SJCRH30 (cell line): ENCODE measurements around the gene MYADML2. TPM values are rescaled to one million over a fixed set of nuclear protein-coding genes. Genes with fewer than 3 reads are reported as not detected.

Experiments used
- DNase-seq, 2 experiments: peaks; one replicate each; pipeline ENCODE4 v3.0.0-alpha.2; 2015 to 2020
- H3K27ac ChIP-seq: fragments of 250-450 bp; sonication (Bioruptor Pico); 2 replicates; pipeline ENCODE4 v1.5.1; 2020; ENCODE audit warnings: mild to moderate bottlenecking, moderate library complexity
- H3K27me3 ChIP-seq: fragments of 250-450 bp; sonication (Bioruptor Pico); 2 replicates; pipeline ENCODE4 v1.5.1; 2020; ENCODE audit warnings: mild to moderate bottlenecking, moderate library complexity
- H3K36me3 ChIP-seq: fragments of 250-450 bp; sonication (Bioruptor Pico); 2 replicates; pipeline ENCODE4 v1.5.1; 2020; ENCODE audit warnings: mild to moderate bottlenecking, moderate library complexity
- H3K4me1 ChIP-seq: fragments of 250-450 bp; sonication (Bioruptor Pico); 2 replicates; pipeline ENCODE4 v1.5.1; 2020; ENCODE audit warnings: mild to moderate bottlenecking, moderate library complexity
- H3K4me3 ChIP-seq: fragments of 250-450 bp; sonication (Bioruptor Pico); 2 replicates; pipeline ENCODE4 v1.5.1; 2020; ENCODE audit warnings: mild to moderate bottlenecking, moderate library complexity
- H3K9me3 ChIP-seq: fragments of 250-450 bp; sonication (Bioruptor Pico); replicated peaks from 2 replicates; pipeline ENCODE4 v1.5.1; 2020; ENCODE audit warnings: mild to moderate bottlenecking, moderate library complexity
- total RNA-seq: library from RNA; depleted of rRNA; stranded (reverse); fragments of >200 nt; shearing (Covaris generic); gene quantifications from 2 replicates; pipeline ENCODE4 v1.2.3, GENCODE V29; 2014

The MYADML2 gene
- total RNA-seq, 1 experiment from 2014 or later: 0.85 TPM

DNA sequence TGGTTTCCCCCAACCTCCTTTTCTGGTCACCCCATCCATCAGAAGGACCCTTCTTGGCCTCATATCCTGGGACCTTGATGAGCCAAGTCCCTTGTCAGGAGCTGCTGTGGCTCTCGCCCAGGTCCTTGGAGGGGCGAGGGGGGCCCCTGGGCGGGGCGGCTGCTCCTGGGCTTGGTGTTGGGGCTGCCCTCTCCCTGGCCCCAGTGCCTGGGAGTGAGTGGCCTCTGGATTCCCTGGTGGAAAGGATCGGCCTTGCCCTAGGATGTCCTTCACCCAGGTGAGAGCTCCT is 20.2 kb upstream of the MYADML2 start:
- no peaks in the 10 kb centered on the region; the same call in 1 of the 2 replicates for H3K27me3 ChIP-seq
- peaks cover 34% of the 10 kb centered on the region for H3K4me1 ChIP-seq
- peak overlapping the region; percentile 88 for H3K27ac ChIP-seq

DNA sequence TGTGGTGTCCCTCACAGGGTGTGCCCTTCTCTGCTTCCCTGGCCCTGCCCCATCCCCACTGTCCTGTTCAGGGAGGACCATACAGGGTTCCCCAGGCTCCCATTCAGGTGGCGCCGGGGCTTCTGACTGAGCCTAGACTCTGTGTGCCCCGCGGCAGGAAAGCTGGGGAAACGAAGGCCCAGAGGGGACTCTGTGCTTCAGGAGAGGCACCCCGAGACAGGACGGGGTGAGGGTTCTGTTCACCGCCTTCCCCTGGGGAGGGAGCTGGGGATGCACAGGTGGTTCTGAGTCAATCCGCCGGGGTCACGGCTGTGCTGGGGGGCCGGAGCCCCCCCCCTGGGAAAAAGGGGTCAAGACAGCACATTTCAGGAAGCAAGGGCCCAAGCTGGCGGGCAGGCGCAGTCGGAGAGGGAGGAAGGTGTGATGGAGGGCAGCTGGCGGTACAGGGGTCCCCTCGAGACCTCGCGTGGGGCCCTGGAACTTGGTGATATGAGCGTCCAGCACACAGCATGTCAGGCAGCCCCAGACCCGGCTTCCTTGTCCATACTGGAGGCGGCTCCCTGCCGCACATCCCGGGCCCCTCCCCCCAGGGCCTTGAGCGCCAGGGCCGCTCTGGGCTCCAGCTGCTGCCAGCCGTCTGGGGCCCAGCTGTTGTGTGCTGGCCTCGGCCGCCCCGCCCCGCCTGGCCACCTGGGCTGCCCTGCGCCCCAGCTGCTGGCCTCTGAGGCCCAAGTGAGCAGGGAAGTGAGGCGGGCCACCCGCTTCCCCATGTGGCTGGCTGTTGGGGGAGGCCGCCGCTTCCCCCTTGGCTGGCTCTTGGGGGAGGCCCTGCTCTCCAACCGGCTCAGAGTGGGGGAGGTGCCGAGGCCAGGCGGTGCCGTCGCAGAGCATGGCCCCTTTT is 19.6 kb upstream of the MYADML2 start:
- Histone ChIP-seq H3K4me3 (peak overlapping the region; percentile 50), H3K9me3 (no peaks in the 10 kb centered on the region), H3K27ac (peak overlapping the region; percentile 88), H3K36me3 (no peaks in the 10 kb centered on the region), H3K27me3 (no peaks in the 10 kb centered on the region; the same call in 1 of the 2 replicates), H3K4me1 (peaks cover 39% of the 10 kb centered on the region)
- peak; percentile 100 for DNase-seq

More for the DNA sequence above, 20.2 kb upstream of the MYADML2 start:
- peak overlapping the region; percentile 50 for H3K4me3 ChIP-seq
- H3K9me3 ChIP-seq: no peaks in the 10 kb centered on the region
- no peaks in the 10 kb centered on the region for H3K36me3 ChIP-seq
- no peak for DNase-seq

DNA sequence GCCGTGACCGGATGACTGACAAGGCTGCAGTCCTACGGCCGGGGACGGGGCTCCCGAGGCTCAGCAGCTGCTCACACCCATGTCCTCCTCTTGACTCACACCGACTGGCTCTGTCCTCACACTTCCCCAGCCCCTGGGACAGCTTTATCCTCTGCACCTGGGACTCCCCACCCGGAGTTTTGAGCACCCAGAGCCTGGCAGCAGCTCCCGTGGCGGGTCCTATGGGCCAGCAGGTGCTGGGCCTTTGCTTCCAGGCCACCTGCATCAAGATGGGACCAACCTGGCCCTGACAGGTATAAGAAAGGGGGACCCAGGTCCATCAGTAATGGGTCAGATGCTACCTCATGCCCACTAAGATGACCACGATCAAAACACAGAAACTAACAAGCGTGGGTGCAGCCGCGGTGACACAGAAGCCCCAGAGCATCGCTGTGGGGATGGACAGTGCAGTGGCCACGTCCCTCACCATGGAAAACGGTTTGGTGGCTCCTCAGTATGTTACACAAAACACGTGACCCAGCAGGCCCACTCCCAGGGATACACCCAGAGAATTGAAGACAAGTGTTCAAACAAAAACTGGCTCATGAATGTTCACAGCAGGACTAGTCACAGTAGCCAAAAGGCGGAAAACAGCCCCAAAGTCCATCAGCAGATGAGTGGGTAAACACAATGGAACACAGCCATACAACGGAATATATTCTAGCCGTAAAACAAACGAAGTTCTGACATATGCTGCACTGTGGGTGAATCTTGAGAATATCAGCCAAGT is 17.2 kb upstream of the MYADML2 start:
- H3K36me3 ChIP-seq: no peaks in the 10 kb centered on the region
- H3K4me3 ChIP-seq: no peak overlapping the region
- H3K27ac ChIP-seq: no peak overlapping the region
- H3K4me1 ChIP-seq: peaks cover 39% of the 10 kb centered on the region
- H3K27me3 ChIP-seq: no peaks in the 10 kb centered on the region; the same call in 1 of the 2 replicates
- no peaks in the 10 kb centered on the region for H3K9me3 ChIP-seq
- no peak for DNase-seq

DNA sequence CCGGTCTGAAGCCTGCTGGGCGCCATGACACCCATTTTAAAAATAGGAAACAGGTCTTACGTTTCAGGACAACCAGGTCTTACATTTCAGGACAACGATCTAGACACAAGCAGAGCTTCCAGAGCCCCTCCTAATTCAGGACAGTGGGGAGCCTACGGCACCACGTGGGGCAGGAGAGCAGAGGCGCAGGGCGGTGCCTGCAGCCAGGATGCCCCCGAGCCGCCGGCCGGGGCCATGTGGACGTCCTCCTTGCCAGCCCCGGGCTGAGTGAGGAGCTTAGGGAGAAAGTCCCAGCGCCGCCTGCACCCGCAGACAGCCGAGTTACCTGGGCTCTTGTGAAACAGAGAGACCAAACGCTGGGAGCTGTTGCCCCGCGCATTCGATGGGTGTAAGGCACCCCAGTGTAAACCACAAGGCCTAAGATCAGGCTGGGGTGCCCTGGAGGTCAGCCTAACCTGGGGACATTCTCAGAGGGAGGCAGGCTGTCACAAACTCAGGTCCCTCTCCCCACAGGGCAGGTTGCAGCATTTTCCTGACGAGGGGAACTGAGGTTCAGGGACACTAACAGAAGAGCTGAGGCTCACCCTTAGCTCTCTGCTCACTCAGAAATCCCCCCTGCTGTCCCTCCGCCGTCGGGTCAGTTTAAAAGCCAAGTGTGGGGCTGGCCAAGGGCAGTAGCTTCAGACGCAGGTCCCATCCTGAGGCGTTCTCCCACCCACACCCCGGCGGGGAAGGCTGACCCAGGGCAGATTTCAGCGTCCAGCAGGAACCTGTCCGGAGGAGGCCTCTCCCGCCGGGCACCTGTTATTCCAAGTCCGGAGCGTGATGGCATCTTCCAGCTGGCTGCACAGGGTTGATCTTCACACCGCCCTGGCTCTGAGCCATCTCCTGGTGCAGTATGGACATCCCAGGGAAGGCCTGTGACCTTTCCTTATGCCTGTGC is 15.7 kb upstream of the MYADML2 start:
- Histone ChIP-seq H3K4me3 (no peak overlapping the region), H3K27me3 (no peaks in the 10 kb centered on the region; the same call in 1 of the 2 replicates), H3K27ac (no peak overlapping the region), H3K4me1 (peaks cover 39% of the 10 kb centered on the region), H3K36me3 (no peaks in the 10 kb centered on the region), H3K9me3 (peaks cover 4% of the 10 kb centered on the region; the same call in 1 of the 2 replicates)
- DNase-seq: peak; percentile 82 to 86

DNA sequence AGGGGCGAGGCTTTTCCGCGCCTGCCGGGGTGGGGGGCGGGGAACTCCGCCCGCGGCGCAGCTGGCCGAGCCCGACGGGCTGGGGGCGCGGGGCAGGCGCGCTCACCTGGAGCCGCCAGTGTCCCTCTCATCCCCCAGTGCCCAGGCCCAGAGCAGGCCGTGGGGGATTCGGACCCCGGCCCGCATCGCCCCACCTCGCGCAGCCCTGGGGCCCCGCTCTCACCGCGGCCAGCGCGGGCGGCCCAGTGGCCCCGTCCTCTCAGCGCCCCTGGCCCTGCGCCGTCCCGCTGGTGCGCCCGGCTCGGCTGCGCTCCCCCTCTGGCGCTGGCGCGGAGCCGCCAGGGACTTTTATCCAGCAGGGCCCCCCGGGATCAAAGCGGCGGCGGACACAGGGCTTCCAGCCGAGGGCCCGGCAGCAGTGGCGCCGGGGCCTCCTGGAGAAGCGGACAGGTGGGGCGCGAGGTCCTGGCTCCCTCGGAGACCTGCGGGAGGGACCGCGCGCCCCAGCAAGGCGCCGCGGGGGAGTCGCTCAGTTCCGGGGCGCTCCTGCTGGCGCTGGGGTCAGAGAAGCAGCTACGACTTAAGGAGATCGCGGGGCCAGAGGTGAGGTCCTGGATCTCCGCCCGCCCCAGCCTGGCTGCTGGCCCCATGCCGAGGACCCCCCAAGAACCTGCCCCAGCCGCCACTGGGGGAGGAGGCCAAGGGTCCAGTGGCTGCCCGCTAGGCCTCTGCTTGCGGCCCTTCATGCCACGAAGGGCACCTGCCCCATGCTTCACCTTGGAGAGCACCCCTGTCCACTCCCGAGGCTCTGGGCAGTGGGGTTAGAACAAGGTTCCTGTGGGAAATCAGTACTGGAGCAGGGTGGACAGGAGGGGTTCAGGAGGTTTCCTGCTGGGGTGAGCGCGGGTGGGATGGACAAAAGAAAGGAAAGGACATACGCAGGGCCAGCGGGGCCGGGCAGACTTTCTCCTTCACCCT is 14.8 kb upstream of the MYADML2 start:
- peaks cover 4% of the 10 kb centered on the region; the same call in 1 of the 2 replicates for H3K9me3 ChIP-seq
- peaks cover 5% of the 10 kb centered on the region; the same call in 1 of the 2 replicates for H3K27me3 ChIP-seq
- no peak overlapping the region for H3K27ac ChIP-seq
- no peak for DNase-seq
- H3K4me1 ChIP-seq: peaks cover 31% of the 10 kb centered on the region
- no peaks in the 10 kb centered on the region for H3K36me3 ChIP-seq
- no peak overlapping the region for H3K4me3 ChIP-seq

DNA sequence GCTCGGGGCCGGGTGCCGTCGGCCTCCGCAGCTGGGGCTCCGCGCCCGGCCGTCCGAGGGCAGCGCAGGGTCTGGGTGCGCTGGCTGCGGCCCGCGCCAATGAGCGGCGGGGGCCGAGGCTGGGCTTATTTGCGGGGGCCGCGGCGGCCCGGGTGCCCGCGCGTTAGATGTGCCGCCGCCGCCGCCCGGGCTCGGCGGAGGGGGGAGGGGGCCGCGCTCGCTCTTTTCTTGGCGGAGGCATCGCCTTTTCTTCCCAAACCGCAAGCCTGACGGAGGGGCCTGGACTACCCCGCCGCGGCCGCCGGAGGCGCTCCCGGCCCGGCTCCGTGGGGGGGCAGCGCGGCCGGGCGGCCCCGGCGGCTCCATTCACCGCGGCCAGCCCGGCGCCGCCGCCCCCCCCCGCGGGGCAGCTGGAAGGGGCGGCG is 14.1 kb upstream of the MYADML2 start, which contains the start of gene NOTUM:
Gene NOTUM, minus strand, starts transcription at position 101 of the 425 bp plus-strand sequence. CDS start 278 bp downstream, outside the sequence.
- DNase-seq: peak; percentile 61 to 72

DNA sequence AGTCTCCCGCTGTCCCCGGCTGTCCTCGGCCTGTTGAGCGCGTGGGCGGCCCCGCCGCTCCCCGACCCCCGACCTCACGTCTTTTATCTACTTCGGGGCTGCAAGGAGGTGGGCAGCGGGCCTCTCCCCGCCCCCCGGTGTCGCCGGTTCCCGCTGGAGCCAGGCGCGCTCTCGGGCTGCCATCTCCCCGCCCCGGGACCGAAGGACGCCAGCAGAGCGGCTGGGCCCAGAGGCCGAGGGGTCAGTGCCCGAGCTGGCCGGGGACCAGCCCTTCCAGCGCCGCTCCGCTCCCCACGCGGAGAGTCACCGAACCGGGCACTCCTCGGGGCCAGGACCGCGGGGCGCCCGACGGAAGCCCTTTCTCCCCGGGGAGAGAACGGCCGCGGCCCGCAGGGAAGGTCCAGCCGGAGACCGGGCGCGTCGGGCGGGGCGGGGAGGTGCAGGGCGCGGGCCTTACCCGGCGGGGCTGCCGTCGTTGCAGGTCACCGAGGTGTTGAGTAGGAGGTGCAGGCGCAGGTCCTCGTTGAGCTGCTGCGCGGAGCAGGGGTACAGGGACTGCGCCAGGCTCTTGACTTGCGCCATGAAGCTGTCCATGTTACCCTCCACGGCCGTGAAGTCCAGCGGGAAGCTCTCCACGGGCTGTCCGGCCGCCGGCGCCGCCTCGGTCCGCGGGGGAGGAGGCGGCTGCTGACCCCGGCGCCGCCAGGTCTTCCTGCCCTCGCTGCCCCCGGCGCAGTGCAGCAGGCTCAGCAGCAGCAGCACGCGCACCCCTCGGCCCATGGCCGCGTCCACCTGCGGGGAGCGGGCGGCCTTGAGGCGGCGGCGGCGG is 13.3 kb upstream of the MYADML2 start:
- Histone ChIP-seq H3K9me3 (peaks cover 4% of the 10 kb centered on the region; the same call in 1 of the 2 replicates), H3K27me3 (peaks cover 5% of the 10 kb centered on the region; the same call in 1 of the 2 replicates), H3K4me1 (peaks cover 23% of the 10 kb centered on the region), H3K4me3 (no peak overlapping the region), H3K27ac (no peak overlapping the region), H3K36me3 (no peaks in the 10 kb centered on the region)
- no peak for DNase-seq

More for the DNA sequence above, 14.1 kb upstream of the MYADML2 start, which contains the start of gene NOTUM:
- peak within 1 kb of the TSS; percentile 35; the same call in 1 of the 2 replicates for H3K4me3 ChIP-seq
- no peak within 1 kb of the TSS for H3K27ac ChIP-seq
- no peaks in the 10 kb centered on the region for H3K36me3 ChIP-seq
- peaks cover 26% of the 10 kb centered on the region for H3K4me1 ChIP-seq
- peaks cover 5% of the 10 kb centered on the region; the same call in 1 of the 2 replicates for H3K27me3 ChIP-seq
- H3K9me3 ChIP-seq: peaks cover 4% of the 10 kb centered on the region; the same call in 1 of the 2 replicates

DNA sequence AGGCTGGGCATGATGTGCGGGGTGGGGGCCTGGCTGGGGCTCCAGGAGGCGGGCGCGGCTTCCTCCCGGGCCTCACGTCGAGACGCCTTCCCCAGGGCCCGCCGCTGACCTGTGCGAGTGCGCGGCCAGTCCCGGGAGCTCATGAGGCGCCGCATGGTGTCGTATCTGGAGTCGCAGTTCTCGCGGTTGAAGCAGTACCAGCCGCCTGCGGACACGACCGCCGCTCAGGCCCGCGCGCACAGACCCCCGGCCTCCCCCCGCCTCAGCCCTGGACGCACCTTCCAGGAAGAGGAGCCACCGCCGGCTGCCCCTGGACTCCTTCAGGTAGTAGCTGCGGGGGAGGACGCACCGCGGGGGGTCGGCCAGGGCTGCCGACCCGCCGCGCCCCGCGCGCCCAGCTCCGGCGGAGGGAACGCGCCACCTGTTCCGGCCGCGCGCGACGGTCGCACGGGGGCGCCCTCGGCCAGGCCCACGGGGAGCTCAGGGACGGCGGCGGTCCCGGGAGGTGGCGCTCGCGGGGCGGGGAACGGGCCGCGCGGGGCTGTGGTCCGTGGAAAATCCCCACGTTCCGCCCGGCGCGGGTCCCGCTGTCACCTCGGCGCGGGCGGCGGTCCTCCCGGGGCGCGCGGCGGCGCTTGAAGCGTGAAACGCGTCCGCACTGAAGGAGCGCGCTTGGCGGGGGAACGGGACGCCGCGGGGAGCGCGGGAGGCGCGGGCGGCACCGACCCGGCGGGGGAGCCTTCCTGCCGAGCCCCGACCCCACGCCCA is 12.5 kb upstream of the MYADML2 start:
- peaks cover 5% of the 10 kb centered on the region; the same call in 1 of the 2 replicates for H3K27me3 ChIP-seq
- no peak for DNase-seq
- H3K4me1 ChIP-seq: peaks cover 28% of the 10 kb centered on the region
- no peak overlapping the region for H3K27ac ChIP-seq
- no peak overlapping the region for H3K4me3 ChIP-seq
- H3K36me3 ChIP-seq: no peaks in the 10 kb centered on the region
- peaks cover 4% of the 10 kb centered on the region; the same call in 1 of the 2 replicates for H3K9me3 ChIP-seq

DNA sequence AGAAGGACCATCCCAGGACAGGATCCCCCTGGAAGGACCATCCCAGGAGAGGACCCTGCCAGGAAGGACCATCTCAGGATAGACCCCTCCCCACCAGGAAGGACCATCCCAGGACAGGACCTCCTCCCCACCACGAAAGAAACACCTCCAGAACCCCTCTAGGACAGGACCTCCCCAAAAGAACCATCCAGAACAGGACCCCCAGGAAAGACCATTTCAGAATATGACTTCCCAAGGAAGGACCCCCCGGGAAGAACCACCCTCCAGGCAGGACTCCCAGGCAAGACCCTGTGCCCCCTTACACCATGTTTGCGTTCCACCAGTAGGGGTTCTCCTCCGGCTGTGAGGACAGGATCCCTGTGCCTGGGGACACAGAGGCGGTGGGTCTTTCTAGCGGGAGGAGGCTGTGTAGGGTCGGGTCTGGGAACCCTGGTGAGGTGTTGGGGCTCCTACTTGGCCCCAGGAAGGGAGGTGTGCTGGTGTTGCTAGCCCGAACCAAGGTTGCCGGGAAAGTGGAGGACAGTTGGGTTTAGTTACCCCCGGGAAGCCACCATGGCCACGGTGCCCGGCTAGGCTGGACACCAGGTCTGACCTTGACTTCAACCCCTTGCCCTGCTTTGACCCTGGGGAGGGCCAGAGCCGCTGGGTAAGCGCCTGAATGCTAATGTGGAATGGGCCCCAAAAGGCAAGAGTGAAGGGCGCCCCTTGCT is 11.8 kb upstream of the MYADML2 start:
- Histone ChIP-seq H3K36me3 (no peaks in the 10 kb centered on the region), H3K9me3 (peaks cover 4% of the 10 kb centered on the region; the same call in 1 of the 2 replicates), H3K4me3 (no peak overlapping the region), H3K27ac (no peak overlapping the region), H3K4me1 (peaks cover 34% of the 10 kb centered on the region), H3K27me3 (peaks cover 5% of the 10 kb centered on the region; the same call in 1 of the 2 replicates)
- DNase-seq: no peak

DNA sequence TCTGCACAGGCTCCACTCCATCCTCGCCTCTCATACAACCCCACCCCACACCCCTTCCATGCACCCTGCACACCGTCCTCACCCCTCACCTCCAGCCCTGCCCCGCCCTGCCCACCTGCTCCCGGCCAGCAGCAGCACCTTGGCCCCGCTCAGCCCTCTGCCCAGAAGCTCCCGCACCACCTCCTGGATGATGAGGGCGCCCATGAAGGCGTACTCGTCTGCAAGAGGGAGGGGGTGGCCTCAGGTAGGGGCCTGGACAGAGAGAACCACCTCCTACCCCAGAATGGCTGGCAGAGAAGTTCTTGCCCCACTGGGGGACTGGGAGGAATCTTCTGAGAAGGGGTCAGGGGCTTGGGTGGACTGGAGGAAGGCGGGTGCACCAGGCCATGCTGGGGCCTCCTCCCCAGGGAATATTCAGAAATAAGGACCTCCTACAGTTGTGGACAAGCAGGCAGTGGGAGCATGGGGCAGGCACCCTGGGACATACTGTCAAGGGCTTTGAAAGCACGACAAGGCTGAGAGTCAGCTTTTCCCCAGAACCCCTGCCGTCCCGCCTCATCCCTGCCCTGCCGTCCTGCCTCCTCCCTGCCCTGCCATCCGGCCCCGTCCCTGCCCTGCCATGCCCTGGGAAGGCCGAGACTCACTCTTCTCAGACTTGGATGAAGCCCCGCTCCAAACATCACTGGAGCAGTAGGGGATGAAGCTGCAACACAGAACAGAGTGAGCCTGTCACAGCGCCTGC is 10.8 kb upstream of the MYADML2 start:
- no peak overlapping the region for H3K27ac ChIP-seq
- H3K4me1 ChIP-seq: peaks cover 25% of the 10 kb centered on the region
- peaks cover 5% of the 10 kb centered on the region; the same call in 1 of the 2 replicates for H3K27me3 ChIP-seq
- peaks cover 4% of the 10 kb centered on the region; the same call in 1 of the 2 replicates for H3K9me3 ChIP-seq
- H3K4me3 ChIP-seq: no peak overlapping the region
- DNase-seq: no peak
- H3K36me3 ChIP-seq: no peaks in the 10 kb centered on the region
